HG02970 (cell line): ENCODE data around the gene COL5A1.

ENCODE experiments used
- ATAC-seq: cut with Tn5 transposase; IDR thresholded peaks from one replicate; pipeline ENCODE4 v1.9.1; 2021; ENCODE audit warnings: mild to moderate bottlenecking, moderate library complexity, moderate number of reproducible peaks; ENCODE audit not compliant: unreplicated experiment, low FRiP score

Gene COL5A1

DNA sequence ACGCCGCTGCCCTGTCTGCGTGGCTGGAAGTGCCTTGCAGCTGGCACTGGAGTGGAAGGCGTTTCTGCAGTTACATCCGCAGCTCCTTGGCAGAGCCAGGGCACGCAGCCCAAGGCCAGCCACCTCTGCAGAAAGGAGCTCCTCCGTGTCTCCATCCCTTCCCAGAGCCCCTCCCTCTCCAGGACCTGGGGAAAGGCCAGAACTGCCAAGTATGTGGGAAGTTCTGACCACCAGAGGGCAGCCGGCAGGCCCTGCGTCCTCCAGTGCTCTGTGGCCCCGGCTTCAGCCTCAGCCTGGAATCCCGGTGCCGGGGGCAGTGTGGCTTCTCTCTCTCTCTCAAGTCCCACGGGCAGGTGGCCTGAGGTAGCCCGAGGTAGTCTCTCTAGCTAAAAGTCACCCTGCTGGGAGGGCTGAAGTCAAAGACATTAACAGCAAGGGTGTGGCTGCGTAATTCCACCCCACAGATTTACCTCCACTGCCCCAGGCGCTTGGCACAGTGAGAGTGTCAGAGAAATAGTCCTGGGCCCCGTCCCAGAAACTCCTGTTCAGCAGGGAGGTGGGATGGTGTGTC, 137.3 kb downstream of the COL5A1 start:
- ATAC-seq = no peak

DNA sequence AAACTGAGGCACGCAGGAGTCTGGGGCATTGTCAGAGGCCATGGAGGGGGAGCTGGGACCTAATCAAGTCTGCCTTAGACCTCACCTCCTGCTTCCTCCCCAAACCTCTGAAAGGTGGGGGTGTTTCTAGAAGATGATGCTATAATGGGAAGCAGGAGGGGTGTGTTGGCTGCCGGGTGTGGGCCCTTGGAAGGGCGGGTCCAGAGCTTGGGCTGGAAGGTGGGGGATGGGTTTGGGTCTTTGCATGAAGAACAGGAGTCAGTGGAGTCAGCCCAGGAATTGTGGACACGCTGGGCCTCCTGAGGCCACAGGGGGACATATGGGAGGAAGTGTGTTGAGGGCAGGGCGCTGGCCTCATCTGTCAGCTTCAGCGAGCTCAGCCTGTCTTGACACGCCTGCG, 138.0 kb downstream of the COL5A1 start:
- ATAC-seq = no peak

DNA sequence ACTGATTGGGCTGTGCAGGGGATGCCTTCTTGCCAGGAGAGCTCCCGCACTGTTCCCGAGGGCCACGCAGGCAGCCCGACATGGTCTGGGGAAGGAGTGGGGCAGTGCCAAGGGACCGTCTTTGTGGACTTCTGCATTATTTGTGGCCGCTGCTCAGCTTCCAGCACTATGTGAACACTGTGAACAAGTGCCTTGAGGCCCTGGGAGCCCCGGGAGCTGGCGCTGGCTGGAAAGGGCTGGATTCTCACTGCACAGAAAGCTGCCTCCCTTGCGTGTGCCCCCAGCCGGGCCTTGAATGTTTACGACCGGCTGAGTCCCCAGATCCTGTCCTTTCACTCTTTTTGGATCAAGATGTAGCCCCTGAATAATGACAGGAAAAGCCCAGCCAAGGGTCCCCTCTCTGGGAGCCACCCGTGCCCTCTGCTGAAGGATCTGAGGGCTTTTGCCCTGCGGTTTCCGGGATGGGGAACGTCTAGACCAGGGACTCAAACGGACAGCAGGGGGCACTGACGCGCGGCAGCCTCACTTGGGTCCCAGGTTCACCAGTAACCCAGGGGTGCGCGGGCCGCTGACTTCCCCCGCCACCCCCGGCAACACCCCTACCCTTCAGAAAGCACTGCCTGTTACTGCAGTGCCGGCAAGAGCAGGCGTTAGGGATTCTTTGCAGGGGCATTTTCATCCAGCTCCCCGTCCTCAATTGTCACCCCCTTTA, 140.1 kb downstream of the COL5A1 start:
- ATAC-seq = no peak

DNA sequence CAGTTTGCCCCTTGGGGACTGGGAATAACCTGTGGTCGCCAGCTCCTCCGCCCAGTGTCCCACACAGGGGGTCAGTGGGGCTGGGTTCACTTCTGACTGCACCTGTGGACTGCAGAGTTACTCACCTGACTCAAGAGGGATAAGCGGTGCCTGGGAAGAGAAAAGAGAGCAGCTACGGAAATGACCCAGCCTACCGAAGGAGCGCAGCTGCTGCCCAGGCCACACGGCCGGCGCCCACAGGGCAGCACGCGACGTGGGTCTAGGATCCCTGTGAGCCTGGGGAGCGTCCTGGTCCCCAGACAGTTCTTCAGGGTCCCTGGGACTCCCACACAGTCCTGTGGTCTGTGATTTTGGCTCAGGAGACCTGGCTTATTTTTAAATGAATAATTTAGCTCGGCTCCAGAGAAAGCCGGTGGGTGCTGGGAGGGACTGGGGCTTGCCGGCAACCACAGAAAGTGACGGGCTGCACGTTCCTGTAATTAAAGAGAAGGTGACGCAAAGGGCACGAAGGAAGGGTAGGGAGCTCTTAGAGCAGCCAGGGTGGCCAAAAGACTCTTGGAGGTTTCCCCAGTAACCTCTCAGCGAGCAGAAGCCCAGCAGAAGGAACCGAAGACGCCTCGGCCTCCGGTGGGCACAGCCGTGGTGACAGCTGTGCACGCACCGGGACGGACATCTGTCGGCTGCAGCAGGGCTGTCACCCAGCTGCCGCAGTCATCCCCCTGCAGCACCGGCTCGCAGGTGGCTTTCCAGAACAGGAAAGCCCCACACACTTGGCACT, 141.5 kb downstream of the COL5A1 start:
- no peak for ATAC-seq

DNA sequence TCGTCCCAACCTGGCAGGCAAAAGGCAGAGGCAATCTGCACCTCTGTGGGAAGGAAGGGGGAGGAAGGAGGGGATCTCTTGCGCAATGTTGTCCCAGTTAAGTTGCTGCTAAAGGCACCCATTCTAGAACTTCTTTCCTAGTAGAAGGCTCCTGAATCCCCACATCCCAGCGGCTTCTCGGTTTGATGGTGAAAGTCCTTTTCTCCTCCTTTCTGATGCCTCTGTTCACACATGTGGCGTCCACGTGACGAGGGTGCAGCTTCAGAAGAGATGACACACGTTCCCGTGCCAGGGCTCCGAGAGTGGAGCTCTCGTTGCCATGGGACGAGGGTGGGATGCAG, 142.1 kb downstream of the COL5A1 start:
- no peak for ATAC-seq

DNA sequence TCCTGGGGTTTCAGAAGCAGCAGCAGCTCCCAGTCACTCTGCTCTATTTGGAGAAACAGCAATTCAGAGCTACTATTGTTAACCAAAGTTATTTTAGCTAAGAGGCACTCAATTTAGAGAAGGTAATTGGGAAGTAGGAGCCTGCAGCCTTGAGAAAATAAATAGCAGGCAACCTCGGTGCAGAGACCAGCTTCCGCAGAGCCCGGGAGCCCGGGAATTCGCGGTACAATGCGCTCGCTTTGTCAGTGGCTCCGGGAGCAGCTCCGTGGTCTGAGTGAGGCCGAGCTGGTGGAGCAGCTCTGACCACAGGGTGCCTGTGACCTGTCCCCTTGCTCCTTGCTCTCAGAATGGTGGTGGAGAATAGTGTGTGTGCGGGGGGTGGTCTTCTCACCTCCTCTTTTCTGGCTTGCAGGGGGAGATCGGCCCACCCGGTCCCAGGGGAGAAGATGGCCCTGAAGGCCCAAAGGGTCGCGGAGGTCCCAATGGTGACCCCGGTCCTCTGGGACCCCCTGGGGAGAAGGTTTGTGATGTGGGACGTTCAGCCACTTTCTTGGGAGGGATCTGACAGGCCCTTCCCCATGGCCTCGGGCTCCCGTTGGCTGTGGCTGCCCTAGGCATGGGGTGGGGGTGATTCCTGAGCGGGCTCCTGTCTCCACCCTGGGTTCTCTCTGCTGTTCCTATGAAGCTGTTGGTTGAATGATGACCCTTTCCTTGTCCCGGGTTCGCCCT, 143.1 kb downstream of the COL5A1 start:
- ATAC-seq = no peak

DNA sequence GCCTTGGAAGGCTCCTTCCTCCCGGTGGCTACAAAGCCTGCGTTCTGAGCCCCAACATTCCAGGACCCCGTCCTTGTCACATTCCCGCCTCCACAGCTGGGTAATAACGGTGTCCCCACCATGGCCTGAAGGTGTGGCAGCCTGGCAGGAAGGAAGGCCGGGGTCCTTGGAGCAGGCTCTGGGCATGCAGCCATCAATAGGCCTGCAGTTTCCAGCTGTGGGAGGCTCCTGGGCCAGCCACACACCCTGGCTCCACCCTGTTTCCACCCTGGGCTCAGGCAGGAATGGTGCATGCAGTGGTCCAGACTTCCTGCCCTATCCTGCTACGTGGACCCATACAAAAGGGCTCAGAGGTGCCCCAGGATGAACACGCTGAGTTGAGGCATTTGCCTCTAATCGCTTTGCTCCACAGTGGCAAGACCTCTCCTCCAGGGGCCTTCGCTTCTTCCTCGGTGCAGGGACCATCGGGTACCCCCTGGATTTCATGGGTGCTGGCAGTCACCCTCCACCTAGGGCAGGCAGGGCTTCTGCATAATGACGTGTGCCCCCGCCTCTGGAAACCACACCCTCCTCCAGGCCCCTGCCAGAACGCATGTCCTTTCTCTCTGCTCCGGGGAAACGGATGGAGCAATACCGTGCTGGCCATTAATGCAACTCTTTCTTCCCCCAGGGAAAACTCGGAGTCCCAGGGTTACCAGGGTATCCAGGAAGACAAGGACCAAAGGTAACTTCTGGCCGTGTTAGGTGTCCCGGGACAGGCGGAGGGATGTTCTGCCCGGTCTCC, 143.9 kb downstream of the COL5A1 start:
- no peak for ATAC-seq

DNA sequence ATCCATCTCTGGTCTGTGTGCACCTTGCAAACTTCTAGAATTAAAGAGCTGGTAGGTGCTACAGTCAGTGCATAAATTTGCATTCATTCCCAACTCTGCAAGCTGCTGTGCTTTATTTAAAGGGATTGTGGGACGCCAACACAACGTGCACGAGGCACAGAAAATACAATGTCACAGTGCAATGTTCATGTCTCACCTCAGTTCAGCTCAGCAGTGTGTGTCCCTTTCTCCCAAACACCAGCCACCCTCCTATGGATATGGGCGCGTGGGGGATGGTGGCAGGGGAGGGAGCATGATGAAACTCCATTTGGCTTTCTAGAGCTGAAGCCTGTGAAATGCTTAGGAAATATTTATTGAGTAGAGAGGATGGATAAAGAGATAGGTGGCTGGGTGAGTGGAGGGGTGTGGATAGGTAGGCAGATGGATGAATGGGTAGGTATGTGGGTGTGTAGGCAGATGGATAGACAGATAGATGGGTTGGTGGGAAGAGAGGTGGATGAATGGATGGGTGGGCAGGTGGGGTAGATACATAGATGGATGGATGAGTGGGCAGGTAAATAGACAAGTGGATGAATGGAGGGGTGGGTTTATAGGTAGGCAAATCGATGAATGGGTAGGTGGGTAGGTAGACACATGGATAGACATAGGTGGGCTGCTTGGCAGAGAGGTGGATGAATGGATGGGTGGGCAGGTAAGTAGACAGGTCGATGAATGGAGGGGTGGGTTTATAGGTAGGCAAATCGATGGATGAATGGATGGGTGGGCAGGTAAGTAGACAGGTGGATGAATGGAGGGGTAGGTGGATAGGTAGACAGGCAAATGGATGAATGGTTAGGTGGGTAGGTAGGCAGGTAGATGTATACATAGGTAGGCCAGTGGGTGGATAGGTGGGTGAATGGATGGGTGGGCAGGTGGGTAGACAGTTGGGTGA, 146.3 kb downstream of the COL5A1 start:
- ATAC-seq = no peak

DNA sequence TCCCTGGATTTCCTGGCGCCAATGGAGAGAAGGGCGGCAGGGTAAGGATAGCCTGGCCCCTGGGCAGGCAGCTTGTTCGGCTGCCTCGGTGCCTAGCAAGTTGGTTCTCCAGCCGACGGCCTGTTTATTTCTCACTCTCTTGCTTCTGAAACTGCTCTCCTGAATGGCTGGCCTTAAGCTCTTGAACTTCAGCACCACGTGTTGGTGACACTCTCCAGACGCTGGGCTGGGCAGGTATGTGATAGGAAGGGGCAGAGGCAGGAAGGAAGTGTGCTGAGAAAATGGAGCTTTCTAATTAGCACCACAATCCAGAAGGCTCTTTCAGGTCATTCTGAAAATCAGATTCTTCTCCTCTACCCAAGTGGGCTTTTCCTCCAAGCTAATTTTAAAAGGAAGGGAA, 147.6 kb downstream of the COL5A1 start:
- ATAC-seq = no peak

DNA sequence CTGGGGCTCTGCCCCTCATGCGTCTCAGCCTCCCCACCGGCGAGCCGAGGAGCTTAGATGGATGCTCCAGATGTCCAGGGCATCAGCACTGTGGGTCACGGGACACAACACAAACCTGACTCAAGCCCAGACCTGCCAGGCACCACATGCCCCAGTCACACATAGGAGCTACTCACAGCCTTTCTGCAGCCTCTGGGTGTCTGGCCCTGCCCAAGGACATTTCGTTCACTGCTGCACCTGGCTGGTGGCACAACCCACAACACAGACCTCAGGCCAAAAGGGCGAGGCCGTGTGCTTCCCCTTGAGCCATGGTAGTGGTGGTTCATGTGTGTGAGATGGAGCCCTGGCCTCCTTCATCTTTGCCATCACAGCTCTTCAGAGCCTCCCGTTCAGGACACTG, 149.4 kb downstream of the COL5A1 start:
- ATAC-seq = no peak

DNA sequence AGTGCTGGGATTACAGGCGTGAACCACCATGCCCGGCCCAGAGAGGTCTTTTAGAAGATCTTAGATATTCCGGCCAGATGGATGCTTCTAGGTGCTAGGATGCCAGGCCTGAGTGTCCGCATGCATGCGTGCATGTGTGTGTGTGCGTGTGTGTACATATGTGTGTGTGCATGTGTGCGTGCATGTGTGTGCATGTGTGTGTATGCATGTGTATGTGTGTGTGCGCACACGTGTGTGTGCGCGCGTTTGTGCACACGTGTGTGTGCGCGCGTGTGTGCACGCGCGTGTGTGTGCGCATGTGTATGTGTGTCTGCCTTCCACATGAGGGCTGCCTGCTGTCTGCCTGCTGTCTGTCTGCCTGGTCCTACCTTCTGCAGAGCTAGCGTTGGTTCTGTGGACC, 151.0 kb downstream of the COL5A1 start:
- no peak for ATAC-seq

- no peak for ATAC-seq
Measured at GRCh38 chr9:134793288-134794188, 151.9 kb downstream of the COL5A1 start.

GRCh38 chr9:134794663-134795370, 153.2 kb downstream of the COL5A1 start:
- no peak for ATAC-seq

DNA sequence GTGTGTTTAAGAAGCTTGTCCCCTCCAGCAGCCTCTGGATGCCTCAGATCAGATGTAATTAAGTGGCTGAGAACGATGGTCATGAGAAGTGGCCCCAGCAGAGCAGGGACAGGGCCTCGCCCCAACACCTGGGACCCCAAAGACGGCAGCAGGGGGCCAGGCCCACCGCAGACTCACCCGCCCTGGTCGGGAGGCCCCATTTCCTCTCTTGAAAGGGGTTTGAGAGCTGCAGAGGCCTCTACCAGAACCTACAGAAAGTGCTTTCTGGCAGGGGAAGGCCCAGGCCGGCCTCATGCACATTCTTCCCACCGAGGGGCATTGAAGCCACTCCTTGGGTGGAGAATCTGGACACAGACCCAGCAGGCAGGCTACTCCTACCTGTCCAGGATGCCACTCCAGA, 153.8 kb downstream of the COL5A1 start:
- no peak for ATAC-seq

- ATAC-seq = no peak
Measured at GRCh38 chr9:134796882-134797281, 155.3 kb downstream of the COL5A1 start.

DNA sequence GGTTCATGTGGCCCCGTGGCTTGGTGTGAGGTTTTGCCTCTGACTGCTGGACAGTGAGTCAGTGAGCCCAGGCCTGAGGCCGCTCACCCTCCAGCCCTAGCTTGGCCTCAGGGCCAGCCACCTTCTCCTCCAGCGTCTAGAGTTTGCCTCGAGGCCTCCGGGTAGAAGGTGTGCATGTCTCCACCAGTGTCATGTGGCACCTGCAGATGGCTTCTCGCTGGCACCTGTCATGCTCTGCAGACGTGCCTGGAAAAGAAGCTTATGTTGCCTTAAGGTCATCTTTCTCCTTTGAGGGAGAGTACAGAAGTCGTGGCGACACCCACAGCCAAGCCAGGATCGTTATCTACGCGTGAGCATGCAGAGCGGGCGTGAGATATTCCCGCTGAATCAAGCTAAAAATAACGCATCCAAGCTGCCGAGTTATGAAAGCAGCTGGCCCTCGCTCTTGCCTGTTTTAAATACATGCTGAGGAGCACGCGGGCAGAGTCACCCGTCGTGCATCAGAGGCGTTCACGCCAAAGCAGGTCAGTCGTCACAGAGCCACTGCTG, 159.3 kb downstream of the COL5A1 start:
- ATAC-seq = no peak

DNA sequence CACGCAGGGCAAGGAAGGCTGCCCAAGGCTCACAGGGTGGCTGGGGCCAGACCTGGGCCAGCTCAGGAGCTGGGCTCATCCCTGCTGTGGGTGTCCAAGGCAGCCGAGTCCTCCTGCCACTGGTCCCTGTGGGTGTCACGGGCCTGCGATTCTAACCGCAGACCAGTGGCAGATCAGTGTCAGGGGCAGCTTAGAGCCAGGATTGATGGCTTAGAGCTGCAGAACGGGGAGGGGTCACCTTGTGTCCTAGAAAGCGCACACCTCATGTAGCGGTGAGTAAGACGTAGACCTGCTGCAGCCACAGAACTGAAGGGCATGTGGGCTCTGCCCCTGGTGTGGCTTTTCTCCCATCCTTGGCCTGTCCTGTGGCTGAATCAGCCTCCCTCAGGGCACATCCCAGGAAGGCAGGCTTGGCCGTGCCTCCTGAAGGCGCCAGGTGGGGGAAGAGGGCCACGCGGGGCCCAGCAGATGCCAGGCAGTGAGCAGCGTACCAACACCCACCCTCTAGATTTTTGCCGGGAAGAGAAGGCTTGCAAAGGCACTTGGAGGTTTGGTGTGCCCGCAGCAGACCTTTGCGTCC, 160.7 kb downstream of the COL5A1 start:
- ATAC-seq = no peak
